GM18498 (cell line): Measurements from ENCODE around the gene ZC3H12D.
A peak's percentile ranks its signal among the peaks of the same experiment; 100 is the strongest.
"Not testable (repeated sequence)": the region's sequence is repeated elsewhere in the genome, so short reads cannot be mapped to it uniquely, and the experiment has no call there.

Source experiments
- ATAC-seq: cut with Tn5 transposase; IDR thresholded peaks from one replicate; pipeline ENCODE4 v1.9.1; 2021; ENCODE audit warnings: mild to moderate bottlenecking, moderate library complexity; ENCODE audit not compliant: unreplicated experiment

Gene ZC3H12D

GRCh38 chr6:149483849-149484655 lies 762 bp downstream of the ZC3H12D start:
- no peak for ATAC-seq

- no peak for ATAC-seq
Observed at GRCh38 chr6:149483334-149483725, 1.5 kb downstream of the ZC3H12D start.

GRCh38 chr6:149482545-149483333 lies 2.1 kb downstream of the ZC3H12D start:
- peak; percentile 19 for ATAC-seq

GRCh38 chr6:149480502-149481280 lies 4.1 kb downstream of the ZC3H12D start:
- ATAC-seq: no peak

GRCh38 chr6:149478631-149479314 lies 6.0 kb downstream of the ZC3H12D start:
- ATAC-seq: no peak

- ATAC-seq: no peak
Observed at GRCh38 chr6:149477544-149477943, 7.3 kb downstream of the ZC3H12D start.

- ATAC-seq: no peak
Observed at GRCh38 chr6:149476789-149477455, 7.9 kb downstream of the ZC3H12D start.

GRCh38 chr6:149474108-149474935 lies 10.5 kb downstream of the ZC3H12D start:
- ATAC-seq: peak; percentile 46

GRCh38 chr6:149473080-149474052 lies 11.4 kb downstream of the ZC3H12D start:
- ATAC-seq: no peak

GRCh38 chr6:149472241-149472640 lies 12.6 kb downstream of the ZC3H12D start:
- no peak for ATAC-seq

GRCh38 chr6:149471801-149472200 lies 13.0 kb downstream of the ZC3H12D start:
- ATAC-seq: no peak

GRCh38 chr6:149470948-149471347 lies 13.9 kb downstream of the ZC3H12D start:
- no peak for ATAC-seq

GRCh38 chr6:149468179-149468578 lies 16.6 kb downstream of the ZC3H12D start:
- peak; percentile 31 for ATAC-seq

- ATAC-seq: no peak
Observed at GRCh38 chr6:149467265-149467664, 17.5 kb downstream of the ZC3H12D start.

GRCh38 chr6:149464411-149464810 lies 20.4 kb downstream of the ZC3H12D start:
- ATAC-seq: no peak

- no peak for ATAC-seq
Observed at GRCh38 chr6:149463781-149464180, 21.0 kb downstream of the ZC3H12D start.

- not testable (repeated sequence) for ATAC-seq
Observed at GRCh38 chr6:149462712-149463111, 22.1 kb downstream of the ZC3H12D start.

- no peak for ATAC-seq
Observed at GRCh38 chr6:149461670-149462069, 23.1 kb downstream of the ZC3H12D start.
